Renal cortical epithelial cell (primary cell): ENCODE measurements around the gene GPR4. TPM values are rescaled to one million over a fixed set of nuclear protein-coding genes. Genes with fewer than 3 reads are reported as not detected.

Source experiments
- DNase-seq: peaks from one replicate; pipeline ENCODE4 v3.0.0-alpha.2; 2011; ENCODE audit warnings: low read depth
- total RNA-seq: library from RNA; depleted of rRNA; stranded (reverse); fragments of >200 nt; gene quantifications from 2 replicates; pipeline ENCODE4 v1.2.3, GENCODE V29; 2014

Gene GPR4
- total RNA-seq, 1 donor from 2014 or later, result not detected

DNA sequence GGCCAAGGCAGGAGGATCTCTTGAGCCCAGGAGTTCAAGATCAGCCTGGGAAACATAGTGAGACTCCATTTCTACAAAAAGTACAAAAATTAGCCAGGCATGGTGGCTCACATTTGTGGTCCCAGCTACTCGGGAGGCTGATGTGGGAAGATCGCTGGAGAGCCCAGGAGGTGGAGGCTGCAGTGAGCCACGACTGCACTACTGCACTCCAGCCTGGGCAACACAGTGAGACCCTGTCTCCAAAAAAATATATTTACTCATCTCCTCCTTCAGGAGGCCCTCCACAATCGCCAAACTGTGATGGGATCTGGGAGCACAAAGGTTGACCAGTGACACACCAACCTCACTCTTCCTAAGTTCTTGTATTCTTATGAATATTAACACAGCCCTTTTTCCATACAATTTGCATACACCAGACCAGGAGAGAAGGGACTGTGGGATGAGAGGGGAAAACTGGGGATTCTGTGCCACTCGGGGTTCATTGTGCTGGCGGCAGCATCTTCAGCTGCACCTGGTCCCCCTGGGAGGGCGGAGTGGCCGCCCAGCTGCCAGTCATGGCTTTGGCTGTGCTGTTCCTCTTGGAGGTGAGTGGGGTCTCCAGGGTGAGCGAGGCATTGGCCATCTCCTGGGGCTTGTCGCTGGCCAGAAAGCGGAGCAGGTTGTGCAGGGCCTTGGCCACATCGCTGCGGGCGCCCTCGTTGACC is 11.6 kb downstream of the GPR4 start:
- DNase-seq, result no peak

DNA sequence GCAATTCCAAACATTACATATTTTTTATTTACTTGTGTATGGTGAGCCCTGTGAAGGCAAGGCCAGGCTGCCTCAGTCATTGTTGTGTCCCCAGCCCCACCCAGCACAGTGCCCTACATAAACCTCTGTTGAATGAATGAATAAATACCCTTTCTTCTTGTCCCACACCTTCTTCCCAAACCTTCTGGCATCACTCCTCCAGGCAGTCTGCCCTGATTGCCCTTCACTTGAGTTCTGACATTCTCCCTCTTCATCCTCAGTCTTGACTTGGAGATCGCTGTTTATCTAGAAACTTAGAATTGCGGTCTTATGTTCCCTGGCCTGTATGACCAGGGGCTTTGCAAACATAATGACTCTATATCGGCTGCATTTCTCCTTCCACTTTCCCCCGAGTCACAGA is 12.2 kb downstream of the GPR4 start:
- DNase-seq, result no peak

DNA sequence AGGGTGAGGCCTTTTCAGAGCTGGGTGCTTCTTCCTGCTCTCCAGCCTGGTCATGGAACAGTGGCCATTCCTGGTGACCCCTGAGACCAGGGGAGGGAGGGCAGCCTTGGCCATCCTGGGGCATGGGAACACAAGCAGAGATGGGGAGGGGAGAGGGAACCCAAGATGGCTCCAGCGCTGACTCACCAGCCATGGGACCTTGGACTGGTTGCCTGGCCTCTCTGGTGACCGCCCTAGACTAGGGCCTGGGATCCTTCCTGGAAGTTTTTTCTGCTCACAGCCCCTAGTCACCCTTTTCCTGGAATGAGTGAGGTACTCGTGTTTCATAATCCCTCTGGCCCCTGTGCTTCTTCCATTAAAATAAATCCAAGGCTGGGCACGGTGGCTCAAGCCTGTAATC is 14.1 kb downstream of the GPR4 start:
- peak; percentile 39 for DNase-seq

DNA sequence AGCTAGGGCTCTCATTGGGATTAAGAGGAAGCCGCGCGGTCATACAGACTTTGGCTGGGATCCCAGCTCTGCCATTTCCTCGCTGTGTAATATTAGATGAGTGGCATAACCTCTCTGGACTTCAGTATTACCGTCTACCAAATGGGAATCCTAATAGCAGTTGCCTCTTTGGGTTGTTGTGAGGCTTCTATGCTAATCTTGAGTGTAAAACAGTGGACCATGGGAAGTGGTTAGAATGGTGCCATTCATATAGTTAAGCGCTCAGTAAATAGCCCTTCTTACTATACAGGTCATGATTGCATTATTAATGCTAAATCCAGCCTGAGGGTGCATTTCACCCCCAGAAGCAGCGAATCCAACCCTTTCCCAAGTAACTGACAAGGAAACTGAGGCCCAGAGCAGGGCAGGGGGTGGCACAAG is 16.8 kb downstream of the GPR4 start:
- no peak for DNase-seq

DNA sequence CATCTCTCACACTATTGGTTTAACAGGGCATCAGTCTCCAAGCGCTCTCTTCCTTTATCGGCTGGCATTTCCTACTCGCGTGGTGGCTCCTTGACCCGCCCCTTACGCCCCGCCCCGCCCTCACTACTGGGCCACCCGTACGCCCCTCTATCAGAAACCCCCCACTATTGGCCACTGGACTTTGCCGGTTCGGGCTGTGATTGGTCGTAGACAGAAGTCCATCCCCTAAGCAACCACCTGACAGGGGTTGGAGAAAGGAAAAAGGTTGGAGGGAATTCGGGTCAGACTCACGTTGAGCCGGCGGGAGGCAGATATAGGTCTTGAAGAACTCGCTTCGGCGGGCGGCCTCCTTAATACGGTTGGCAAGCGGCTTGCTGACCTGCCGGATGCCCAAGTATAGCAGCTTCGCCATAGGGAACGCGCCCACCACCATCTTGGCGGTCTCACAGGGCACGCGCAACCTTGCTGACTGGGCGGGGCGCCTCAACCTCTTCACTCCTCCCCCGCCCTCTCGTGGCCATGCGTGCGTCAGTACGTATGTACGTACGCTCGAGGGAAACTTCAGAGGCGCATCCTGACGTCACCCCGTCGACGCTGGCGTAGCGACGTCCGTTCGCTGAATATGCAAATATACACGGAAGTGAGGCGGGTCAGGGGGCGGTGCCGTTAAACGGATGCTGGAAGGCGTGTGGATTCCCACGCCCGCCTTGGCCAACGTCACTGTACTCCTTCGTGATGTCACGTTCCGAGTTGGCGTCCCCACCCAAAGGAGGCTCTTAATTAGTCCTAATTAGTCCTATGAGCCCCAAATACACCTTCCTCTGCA is 17.5 kb downstream of the GPR4 start, which contains the start of gene OPA3:
Gene OPA3 (minus strand): TSS at position 471 of the 826 bp plus-strand sequence. CDS start 38 bp downstream, at position 433.
- DNase-seq, result peak; percentile 99

DNA sequence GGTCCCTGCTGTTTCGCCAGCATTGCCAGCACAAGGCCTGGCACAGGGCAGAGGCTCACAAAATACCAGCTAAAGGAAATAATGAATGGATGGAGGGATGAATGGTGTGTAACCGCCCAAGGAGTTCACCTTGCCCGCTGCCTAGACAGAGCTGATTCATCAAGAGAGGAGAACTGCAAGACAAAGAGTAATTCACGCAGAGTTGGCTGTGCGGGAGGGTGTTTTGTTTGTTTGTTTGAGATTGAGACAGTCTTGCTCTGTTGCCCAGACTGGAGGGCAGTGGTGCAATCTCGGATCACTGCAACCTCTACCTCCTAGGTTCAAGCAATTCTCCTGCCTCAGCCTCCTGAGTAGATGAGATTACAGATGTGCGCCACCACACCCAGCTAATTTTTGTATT is 20.4 kb downstream of the GPR4 start:
- DNase-seq, result peak; percentile 15

DNA sequence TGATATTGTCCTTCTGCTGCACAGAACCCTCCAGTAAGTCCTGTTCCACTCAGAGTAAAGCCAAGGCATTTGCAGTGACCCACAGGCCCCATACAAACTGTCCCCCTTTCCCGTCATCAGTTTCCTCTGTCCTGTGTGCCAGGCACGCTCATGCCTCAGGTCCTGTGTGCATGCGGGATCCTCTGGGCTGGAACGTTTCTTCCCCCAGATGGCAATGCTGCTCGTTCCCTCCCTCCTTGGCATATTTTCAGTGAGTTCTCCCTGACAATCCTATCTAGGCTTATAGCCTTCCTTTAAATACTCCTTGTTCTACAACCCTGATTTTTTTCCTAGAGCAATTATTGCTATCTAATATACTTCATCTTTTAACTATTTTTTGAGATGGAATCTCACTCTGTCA is 23.2 kb downstream of the GPR4 start:
- DNase-seq, result no peak

DNA sequence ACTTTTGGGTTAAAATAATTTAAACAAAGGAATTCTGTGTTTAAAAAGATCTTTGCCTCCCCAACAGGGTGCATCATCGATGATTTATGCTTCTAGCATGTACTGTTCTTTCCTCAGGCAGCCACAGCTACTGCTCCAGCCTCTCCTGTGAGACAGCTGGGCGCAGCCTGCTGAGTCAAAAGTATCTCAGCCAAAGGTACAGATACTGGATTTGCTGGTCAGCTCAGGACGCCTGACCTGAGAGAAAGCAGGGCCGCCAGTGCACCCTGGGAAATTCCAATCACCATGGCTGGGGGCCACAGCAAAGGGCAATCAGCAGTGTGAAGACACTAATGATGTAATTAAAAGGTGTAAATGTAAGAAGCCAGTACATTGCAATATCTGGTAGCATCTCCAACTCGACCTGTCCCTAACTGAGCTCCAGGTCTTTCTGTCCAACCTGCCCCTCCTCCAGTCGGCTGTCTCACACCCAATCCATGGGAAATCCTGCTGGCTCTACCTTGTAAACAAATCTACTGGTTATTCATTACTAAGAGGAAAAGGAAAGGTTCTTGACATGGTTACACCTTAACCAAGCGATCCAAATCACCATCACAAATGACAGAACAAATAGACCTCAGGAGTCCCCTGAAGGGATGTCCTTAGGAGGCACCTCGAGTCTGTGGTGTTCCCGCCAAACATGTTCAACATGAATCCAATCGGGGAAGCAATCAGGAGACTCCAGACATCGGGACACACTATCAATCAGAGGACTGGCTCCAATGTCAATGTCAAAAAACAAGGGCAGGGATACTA is 24.7 kb downstream of the GPR4 start:
- DNase-seq, result peak; percentile 96

DNA sequence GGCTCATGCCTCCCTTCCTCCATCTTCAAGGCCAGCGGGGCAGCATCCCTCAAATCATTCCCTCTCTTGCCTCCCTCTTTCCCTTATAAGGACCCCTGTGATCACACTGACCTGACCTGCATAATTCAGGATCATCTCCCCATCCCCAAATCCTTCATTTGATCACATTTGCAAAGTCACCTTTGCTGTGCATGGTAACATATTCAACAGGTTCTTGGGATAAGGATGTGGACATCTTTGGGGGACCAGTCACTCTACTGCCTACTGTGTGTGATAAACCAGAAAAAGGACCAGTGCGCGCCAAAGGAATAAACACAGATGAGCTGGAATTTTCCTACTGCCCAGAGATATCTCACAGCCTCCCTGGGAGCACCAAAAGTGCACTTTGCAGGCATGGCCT is 25.3 kb downstream of the GPR4 start:
- no peak for DNase-seq

DNA sequence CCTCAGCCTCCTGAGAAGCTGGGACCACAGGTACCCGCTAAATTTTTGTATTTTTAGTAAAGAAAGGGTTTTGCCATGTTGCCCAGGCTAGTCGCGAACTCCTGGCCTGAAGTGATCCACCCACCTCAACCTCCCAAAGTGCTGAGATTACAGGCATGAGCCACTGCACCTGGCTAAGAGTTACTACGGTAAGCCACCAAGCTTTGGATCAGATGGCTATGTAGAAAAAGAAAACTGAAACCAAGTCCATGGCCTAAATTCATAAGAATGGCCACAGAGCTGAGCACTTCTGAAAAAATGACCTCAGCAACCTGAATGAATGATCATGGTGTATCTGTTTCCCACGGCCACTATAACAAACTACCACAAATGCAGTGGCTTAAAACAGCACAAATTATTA is 26.8 kb downstream of the GPR4 start:
- DNase-seq, result no peak

DNA sequence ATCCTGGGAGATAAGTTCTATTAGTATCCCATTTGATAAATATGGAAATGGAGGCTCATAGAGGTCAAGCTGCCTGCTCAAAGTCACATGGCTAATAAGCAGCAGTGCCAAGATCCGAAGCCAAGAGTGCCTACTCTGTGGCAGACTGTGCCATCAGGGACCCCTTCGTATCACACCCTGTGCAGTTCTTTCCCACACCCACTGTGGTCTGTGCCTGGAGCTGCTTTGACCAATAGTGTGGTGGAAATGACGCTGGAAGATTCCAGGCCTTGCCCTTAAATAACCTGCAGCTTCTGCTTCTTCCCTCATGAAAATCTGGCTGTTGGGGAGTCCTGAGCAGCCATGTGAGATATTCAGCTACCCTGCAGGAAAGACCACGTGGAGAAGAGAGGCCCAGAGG is 27.5 kb downstream of the GPR4 start:
- peak; percentile 43 for DNase-seq

DNA sequence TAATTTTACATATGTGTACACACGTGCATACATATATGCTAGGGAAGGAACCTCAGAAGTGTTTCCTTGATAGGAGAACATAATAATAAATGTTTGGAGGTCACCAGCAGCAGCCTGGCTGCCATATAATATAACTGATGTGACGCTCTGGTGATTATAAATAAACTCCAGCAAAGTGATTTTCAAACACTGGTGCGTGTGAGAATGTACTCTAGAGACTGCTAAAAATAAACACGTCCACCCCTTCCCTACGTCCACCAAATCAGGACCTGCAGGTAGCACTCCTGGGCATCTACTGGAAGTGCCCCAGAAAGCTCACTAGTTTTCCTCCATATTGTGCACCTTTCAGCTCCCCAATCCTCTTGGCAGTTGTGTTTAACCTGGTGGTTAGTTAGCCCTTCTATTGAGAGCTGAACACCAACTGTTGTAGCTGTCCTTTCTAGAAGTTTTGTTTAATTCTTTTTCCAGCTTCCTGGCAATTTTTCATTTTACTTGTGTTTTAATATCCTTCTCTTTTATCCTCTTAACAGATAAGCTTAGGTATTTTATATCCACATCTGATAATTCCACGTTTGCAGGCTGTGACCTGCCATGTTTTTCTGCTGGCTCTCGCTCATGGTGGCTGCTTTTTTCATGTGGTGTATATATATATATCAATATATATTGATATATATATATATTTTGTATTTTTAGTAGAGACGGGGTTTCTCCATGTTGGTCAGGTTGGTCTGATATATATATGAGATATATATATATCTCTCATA is 30.4 kb downstream of the GPR4 start:
- DNase-seq, result no peak

DNA sequence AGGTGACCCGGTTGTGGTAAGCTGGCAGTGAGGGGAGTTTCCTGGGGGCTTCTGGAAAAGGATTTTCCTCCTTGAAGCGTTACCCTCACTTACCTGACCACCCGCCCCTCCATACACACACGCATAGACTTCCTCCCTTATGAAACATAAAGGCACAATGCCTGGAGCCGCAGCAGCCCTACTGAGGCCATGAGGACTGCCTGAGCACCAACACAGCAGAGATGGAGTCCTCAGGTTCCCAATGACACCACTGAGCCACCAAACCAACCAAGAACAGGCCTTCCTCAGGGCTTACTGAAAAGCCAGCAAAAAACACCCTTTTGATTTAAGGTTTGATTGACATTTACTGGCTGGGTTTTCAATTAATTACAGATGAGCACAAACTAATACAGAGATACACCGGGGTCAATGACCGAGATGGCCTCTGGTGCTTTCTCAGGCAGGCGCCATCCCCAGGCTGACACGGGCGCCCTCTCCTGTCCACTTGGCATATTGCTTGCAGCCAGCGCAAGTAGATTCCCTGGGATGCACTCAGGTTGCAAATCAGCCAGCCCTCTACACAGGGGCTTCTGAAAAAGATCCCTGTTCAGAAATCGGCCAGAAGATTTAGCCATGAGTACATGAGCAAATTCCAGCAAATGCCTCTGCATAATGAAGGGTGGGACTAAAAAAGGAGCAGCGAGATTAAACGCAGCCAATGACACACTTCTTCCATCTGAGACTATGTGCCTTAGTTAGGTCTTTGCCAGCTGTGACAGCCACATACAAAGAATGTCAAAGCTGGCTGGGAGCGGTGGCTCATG is 32.2 kb downstream of the GPR4 start:
- DNase-seq, result peak; percentile 19

DNA sequence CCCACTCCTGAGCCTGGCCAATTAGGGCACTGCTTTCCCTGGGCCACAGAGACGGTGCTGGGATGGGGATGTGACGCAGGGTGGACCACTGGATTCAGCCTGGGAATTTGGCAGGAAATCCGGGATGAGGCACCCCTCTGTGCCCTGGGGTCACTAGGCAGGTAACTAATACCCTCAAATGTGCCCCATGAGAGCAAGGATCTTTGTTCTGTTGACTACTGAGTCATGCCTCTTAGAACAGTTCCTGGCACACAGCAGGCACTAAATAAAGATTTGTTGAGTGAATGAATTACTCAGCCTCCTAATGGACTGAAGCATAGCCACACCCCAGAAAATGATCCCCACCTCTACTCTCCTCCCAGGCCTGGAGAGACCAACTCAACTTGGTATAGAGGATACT is 33.3 kb downstream of the GPR4 start:
- peak; percentile 95 for DNase-seq

DNA sequence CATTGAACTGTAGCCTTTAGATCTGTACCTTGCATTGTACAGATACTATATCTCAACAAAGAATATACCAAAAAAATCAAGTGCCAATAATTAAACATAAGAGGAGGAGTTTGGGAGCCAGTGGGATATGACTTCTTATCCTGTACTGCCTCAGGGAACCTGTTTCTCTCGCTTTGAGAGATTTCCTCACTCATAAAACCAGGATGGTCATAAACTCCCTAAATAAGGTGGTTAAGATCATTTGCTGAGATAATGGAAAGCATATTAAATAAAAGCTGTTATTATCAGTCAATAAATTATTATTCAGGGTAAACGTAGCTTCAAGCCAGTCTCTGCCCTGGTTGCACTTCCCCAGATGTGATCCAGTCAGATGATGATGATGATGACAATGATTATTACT is 34.4 kb downstream of the GPR4 start:
- DNase-seq, result no peak

DNA sequence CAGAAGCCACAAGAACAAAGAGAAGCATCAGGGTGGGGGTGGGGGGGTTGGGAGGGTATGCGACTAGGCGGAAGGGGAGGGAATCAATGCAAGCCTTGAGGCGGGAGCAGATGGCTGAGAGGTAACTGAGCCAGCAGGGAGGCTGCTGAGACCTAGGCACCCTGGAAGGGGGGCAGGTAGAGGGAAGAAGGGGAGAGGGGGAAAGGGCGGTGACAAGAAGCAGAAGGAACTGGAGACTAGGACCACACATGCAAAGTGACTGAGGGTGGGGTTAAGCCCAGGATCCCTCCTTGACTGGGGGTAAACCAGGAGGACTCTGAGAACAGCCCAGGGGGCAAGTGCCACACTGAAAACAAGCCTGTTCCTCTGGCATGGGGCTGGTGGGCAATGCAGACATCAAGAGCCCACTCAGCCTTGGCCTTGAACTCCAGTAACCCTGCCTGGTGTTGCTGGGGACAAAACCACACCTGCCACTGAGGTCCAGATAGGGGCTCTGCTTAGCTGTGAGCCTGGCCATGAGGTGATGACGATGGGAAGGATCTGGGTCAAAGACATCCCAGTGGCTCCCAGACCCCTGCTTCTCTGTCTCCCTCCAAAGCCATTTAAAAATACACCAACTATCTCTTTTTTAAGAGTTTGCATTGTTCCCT is 37.8 kb downstream of the GPR4 start:
- DNase-seq, result no peak

DNA sequence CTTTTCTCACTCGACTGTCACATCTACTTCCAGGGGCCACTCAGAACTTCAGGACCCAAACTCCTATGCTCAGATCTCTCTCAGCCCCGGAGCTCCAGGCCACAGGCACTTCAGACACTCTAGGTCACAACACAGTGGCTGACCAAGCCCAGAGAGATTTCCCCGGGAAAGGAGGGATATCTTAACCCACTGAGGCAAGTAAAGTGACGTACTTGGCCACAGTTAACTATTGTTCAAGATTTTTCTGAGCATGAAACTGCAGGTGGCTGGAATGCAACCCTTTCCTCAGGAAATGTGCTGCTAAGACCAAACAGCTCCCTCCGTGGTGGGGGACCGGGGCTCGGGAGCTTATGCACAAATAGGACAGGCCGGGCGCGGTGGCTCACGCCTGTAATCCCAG is 41.3 kb downstream of the GPR4 start:
- no peak for DNase-seq

DNA sequence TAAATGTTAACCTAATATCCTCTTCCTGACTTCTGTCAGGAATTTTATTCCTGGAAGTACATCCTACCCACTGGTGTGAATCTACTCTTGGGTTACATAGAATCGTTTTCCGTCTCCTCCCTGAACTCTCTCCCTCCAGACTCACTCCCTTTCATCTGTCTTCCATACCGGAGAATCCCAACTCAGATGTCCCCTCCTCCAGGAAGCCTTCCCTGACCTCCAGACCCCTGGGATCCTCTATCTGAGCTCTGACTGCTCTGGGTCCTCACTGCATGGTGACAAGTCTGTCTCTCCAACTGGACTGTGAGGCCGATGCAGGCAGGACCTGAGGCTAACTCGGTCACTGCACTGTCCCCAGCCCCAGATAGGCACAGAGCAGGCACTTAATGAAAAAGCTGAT is 42.0 kb downstream of the GPR4 start:
- no peak for DNase-seq

DNA sequence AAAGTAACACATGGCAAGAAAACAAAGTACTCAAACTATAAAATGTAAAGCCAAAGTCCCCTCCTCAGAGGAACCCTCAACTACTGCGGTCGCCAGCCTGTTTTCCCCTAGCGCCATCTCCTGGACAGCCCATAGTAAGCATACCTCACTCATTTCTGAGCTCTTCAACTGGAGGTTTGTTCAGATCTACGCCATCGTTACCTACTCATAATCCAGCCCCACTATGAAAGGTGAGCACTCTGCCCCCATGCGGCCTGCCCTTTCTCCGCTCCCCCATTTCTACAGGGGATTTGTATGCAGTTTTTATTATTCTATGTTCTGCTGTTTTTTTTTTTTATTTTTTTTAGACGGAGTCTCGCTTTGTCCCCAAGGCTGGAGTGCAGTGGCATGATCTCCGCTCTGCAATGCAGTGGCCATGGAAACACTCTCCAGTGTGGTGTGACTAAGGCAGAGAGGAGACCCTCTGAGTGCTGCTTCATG is 43.6 kb downstream of the GPR4 start:
- DNase-seq, result peak; percentile 33

DNA sequence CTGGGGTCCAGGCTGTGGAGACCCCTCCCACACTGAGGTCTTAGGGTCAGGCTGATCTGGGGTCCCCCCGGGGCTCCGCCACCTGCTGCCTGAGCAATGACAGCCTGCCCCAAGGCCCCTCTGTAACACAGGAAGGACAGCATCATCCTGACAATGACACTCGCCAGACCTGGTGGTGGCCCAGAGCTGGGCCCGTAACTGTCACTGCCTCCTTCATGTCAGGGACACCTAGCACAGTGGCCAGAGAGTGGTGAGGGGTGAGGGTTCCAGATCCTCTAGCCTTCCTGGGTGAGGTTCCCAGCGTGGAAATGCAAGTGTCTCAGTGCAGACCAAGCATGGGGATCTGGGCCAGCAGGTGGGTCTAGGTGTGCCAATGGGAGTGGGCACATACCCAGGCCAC is 45.2 kb downstream of the GPR4 start:
- DNase-seq, result no peak
